Measurements from ENCODE around the gene SLC7A6. TPM values are rescaled to one million over a fixed set of nuclear protein-coding genes. Genes with fewer than 3 reads are reported as not detected.
"Not testable (repeated sequence)": the region's sequence is repeated elsewhere in the genome, so short reads cannot be mapped to it uniquely, and the experiment has no call there.

The SLC7A6 gene
- polyA plus RNA-seq, 1 donor from 2014 or later: 13.8 TPM

- Mint-ChIP-seq H3K27ac (peak overlapping the region; percentile 76 to 96 (median 88)), H3K27me3 (no peaks in the 10 kb centered on the region), H3K4me3 (peak overlapping the region; percentile 63 to 92 (median 85)), H3K4me1 (peaks cover 48 to 52% (median 52%) of the 10 kb centered on the region in 3 donors), H3K36me3 (peaks cover 9% of the 10 kb centered on the region), H3K9me3 (no peaks in the 10 kb centered on the region)
These were observed 11.9 kb downstream of the SLC7A6 start for GRCh38 chr16:68276223-68276622.

- H3K27ac Mint-ChIP-seq: peak overlapping the region in 1 of 3 donors; percentile 39
- no peaks in the 10 kb centered on the region for H3K9me3 Mint-ChIP-seq
- H3K27me3 Mint-ChIP-seq: no peaks in the 10 kb centered on the region
- peak overlapping the region; percentile 1 to 91 (median 39) for H3K4me3 Mint-ChIP-seq
- H3K4me1 Mint-ChIP-seq: peaks cover 48 to 61% (median 53%) of the 10 kb centered on the region in 3 donors
- peaks cover 19% of the 10 kb centered on the region for H3K36me3 Mint-ChIP-seq
These were observed 15.6 kb downstream of the SLC7A6 start for GRCh38 chr16:68279726-68280558.

GRCh38 chr16:68281368-68282063 is 17.2 kb downstream of the SLC7A6 start:
- H3K4me3 Mint-ChIP-seq: peak overlapping the region in 3 of 4 donors; percentile 0 to 36 (median 30)
- H3K36me3 Mint-ChIP-seq: peaks cover 14% of the 10 kb centered on the region
- H3K27me3 Mint-ChIP-seq: no peaks in the 10 kb centered on the region
- no peaks in the 10 kb centered on the region for H3K9me3 Mint-ChIP-seq
- peaks cover 44 to 59% (median 56%) of the 10 kb centered on the region in 3 donors for H3K4me1 Mint-ChIP-seq
- H3K27ac Mint-ChIP-seq: peak overlapping the region; percentile 44 to 94 (median 89)

GRCh38 chr16:68282064-68282452 is 17.7 kb downstream of the SLC7A6 start:
- Mint-ChIP-seq H3K4me1 (peaks cover 46 to 61% (median 59%) of the 10 kb centered on the region in 3 donors), H3K4me3 (peak overlapping the region in 1 of 4 donors; percentile 36), H3K36me3 (peaks cover 13% of the 10 kb centered on the region), H3K27me3 (no peaks in the 10 kb centered on the region), H3K9me3 (no peaks in the 10 kb centered on the region), H3K27ac (peak overlapping the region; percentile 44 to 94 (median 89))

- Mint-ChIP-seq H3K27ac (peak overlapping the region; percentile 54 to 98 (median 91)), H3K27me3 (peaks cover 1% of the 10 kb centered on the region), H3K4me1 (peaks cover 53 to 72% (median 71%) of the 10 kb centered on the region in 3 donors), H3K4me3 (peak overlapping the region; percentile 37 to 91 (median 82)), H3K36me3 (peaks cover 13% of the 10 kb centered on the region), H3K9me3 (no peaks in the 10 kb centered on the region)
These were observed 19.0 kb downstream of the SLC7A6 start for GRCh38 chr16:68283346-68283745.

GRCh38 chr16:68283801-68284598 is 19.7 kb downstream of the SLC7A6 start:
- no peaks in the 10 kb centered on the region for H3K9me3 Mint-ChIP-seq
- H3K4me3 Mint-ChIP-seq: peak overlapping the region; percentile 37 to 91 (median 82)
- peaks cover 13% of the 10 kb centered on the region for H3K36me3 Mint-ChIP-seq
- H3K4me1 Mint-ChIP-seq: peaks cover 53 to 73% (median 72%) of the 10 kb centered on the region in 3 donors
- H3K27me3 Mint-ChIP-seq: peaks cover 1% of the 10 kb centered on the region
- peak overlapping the region; percentile 54 to 98 (median 91) for H3K27ac Mint-ChIP-seq

GRCh38 chr16:68284847-68285246 is 20.5 kb downstream of the SLC7A6 start:
- H3K4me1 Mint-ChIP-seq: peaks cover 58 to 78% (median 74%) of the 10 kb centered on the region in 3 donors
- peak overlapping the region; percentile 37 to 91 (median 82) for H3K4me3 Mint-ChIP-seq
- H3K27me3 Mint-ChIP-seq: peaks cover 1% of the 10 kb centered on the region
- peaks cover 12% of the 10 kb centered on the region for H3K36me3 Mint-ChIP-seq
- peak overlapping the region; percentile 54 to 98 (median 91) for H3K27ac Mint-ChIP-seq
- no peaks in the 10 kb centered on the region for H3K9me3 Mint-ChIP-seq

GRCh38 chr16:68285683-68286082 is 21.4 kb downstream of the SLC7A6 start:
- Mint-ChIP-seq H3K36me3 (peaks cover 12% of the 10 kb centered on the region), H3K27me3 (peaks cover 1% of the 10 kb centered on the region), H3K4me1 (peaks cover 56 to 80% (median 76%) of the 10 kb centered on the region in 3 donors), H3K9me3 (no peaks in the 10 kb centered on the region), H3K4me3 (peak overlapping the region; percentile 16 to 91 (median 76)), H3K27ac (peak overlapping the region; percentile 54 to 98 (median 91))

GRCh38 chr16:68286153-68287074 is 22.1 kb downstream of the SLC7A6 start:
- Mint-ChIP-seq H3K9me3 (no peaks in the 10 kb centered on the region), H3K27ac (peak overlapping the region; percentile 54 to 93 (median 91)), H3K36me3 (peaks cover 10% of the 10 kb centered on the region), H3K4me1 (peaks cover 50 to 76% (median 76%) of the 10 kb centered on the region in 3 donors), H3K4me3 (peak overlapping the region; percentile 67 to 91 (median 80)), H3K27me3 (peaks cover 1% of the 10 kb centered on the region)

GRCh38 chr16:68287276-68288251 is 23.2 kb downstream of the SLC7A6 start:
- H3K4me3 Mint-ChIP-seq: peak overlapping the region; percentile 21 to 86 (median 60)
- peaks cover 50 to 73% (median 70%) of the 10 kb centered on the region in 3 donors for H3K4me1 Mint-ChIP-seq
- peaks cover 2% of the 10 kb centered on the region for H3K36me3 Mint-ChIP-seq
- H3K27ac Mint-ChIP-seq: peak overlapping the region; percentile 77 to 93 (median 77)
- H3K27me3 Mint-ChIP-seq: peaks cover 1% of the 10 kb centered on the region
- no peaks in the 10 kb centered on the region for H3K9me3 Mint-ChIP-seq

- Mint-ChIP-seq H3K27ac (peak overlapping the region; percentile 77 to 93 (median 77)), H3K27me3 (peaks cover 1% of the 10 kb centered on the region), H3K9me3 (no peaks in the 10 kb centered on the region), H3K4me3 (peak overlapping the region in 3 of 4 donors; percentile 21 to 86 (median 83)), H3K4me1 (peaks cover 45 to 68% (median 65%) of the 10 kb centered on the region in 3 donors), H3K36me3 (peaks cover 2% of the 10 kb centered on the region)
These were observed 23.9 kb downstream of the SLC7A6 start for GRCh38 chr16:68288252-68288650.

GRCh38 chr16:68288796-68289195 is 24.5 kb downstream of the SLC7A6 start:
- Mint-ChIP-seq H3K4me3 (peak overlapping the region in 1 of 4 donors; percentile 34), H3K4me1 (peaks cover 40 to 67% (median 59%) of the 10 kb centered on the region in 3 donors), H3K27ac (peak overlapping the region; percentile 77 to 95 (median 92))
- not testable (repeated sequence) for H3K27me3 Mint-ChIP-seq, H3K9me3 Mint-ChIP-seq, H3K36me3 Mint-ChIP-seq
